LNCaP clone FGC (cell line): ENCODE measurements around the gene CNRIP1.
A peak's percentile ranks its signal among the peaks of the same experiment; 100 is the strongest.

Experiments
- DNase-seq: peaks from one replicate; pipeline ENCODE4 v3.0.0-alpha.2; 2011; ENCODE audit warnings: low read depth
- H3K4me3 ChIP-seq: 2 replicates; pipeline ENCODE4 v1.5.1; 2011; ENCODE audit warnings: mild to moderate bottlenecking, low read depth, low read length, control low read depth
- TF ChIP-seq, protein P1 (sequence below): IDR thresholded peaks from 2 replicates; pipeline ENCODE4 v1.5.1; 2012; ENCODE audit warnings: mild to moderate bottlenecking; ENCODE audit not compliant: control insufficient read depth, insufficient read depth; ENCODE audit errors: extremely low read depth

The CNRIP1 gene

GRCh38 chr2:68284896-68285295, 34.9 kb downstream of the CNRIP1 start:
- TF ChIP-seq, protein P1, sequence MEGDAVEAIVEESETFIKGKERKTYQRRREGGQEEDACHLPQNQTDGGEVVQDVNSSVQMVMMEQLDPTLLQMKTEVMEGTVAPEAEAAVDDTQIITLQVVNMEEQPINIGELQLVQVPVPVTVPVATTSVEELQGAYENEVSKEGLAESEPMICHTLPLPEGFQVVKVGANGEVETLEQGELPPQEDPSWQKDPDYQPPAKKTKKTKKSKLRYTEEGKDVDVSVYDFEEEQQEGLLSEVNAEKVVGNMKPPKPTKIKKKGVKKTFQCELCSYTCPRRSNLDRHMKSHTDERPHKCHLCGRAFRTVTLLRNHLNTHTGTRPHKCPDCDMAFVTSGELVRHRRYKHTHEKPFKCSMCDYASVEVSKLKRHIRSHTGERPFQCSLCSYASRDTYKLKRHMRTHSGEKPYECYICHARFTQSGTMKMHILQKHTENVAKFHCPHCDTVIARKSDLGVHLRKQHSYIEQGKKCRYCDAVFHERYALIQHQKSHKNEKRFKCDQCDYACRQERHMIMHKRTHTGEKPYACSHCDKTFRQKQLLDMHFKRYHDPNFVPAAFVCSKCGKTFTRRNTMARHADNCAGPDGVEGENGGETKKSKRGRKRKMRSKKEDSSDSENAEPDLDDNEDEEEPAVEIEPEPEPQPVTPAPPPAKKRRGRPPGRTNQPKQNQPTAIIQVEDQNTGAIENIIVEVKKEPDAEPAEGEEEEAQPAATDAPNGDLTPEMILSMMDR, result no peak
- no peak overlapping the region for H3K4me3 ChIP-seq
- no peak for DNase-seq

DNA sequence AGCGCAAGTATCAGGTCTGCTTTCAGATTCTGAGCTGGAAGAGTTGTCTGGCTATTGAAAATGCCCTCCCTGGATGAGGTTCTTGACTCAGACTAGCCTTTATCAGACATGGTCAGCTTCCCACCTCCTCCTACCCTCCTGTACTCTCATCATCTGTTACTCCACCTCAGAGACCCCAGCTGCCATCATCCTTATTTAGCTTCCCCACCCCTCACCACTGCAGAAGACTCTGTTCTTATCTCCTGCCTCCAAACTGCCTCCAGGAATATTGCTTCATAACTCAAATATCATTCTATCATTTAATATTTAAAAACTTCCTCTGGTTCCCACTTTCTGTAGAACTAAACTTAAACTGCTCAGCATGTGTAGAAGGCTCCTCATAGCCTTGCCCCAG, 36.3 kb downstream of the CNRIP1 start:
- DNase-seq, result no peak
- TF ChIP-seq, protein P1, result no peak
- H3K4me3 ChIP-seq, result no peak overlapping the region

- DNase-seq, result no peak
- H3K4me3 ChIP-seq, result no peak overlapping the region
- TF ChIP-seq, protein P1, result peak; percentile 46
These were observed 36.8 kb downstream of the CNRIP1 start for GRCh38 chr2:68282811-68283418.

- DNase-seq, result no peak
- no peak overlapping the region for H3K4me3 ChIP-seq
- TF ChIP-seq, protein P1, result no peak
These were observed 39.0 kb downstream of the CNRIP1 start for GRCh38 chr2:68280796-68281195.

DNA sequence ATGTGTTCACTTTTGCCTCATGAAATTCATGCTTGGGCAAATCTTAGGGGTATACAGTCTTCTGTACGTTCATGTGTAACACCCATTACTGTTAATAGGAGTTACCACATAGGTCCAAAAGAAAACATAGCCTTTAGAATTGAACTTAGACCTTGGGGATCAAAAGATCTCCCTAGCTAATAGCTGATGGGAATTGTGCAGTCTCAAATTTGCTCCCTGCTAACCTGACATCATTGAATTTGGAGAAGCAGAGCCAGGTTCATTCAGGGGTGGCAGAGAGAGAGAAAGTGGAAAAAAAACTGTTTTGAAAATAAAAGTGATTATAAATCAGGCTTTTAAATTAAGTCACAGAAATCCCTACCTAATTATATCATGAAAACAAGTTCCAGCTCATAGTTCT, 39.4 kb downstream of the CNRIP1 start:
- no peak overlapping the region for H3K4me3 ChIP-seq
- TF ChIP-seq, protein P1, result no peak
- DNase-seq, result no peak

- 0 out of 2 replicates have a peak overlapping the region, but pooled peaks have one; percentile 5 for H3K4me3 ChIP-seq
- peak; percentile 61 for DNase-seq
- TF ChIP-seq, protein P1, result no peak
These were observed 40.1 kb downstream of the CNRIP1 start for GRCh38 chr2:68279691-68280090.

GRCh38 chr2:68278169-68278568, 41.6 kb downstream of the CNRIP1 start:
- TF ChIP-seq, protein P1, result no peak
- no peak overlapping the region for H3K4me3 ChIP-seq
- DNase-seq, result no peak
